ENCODE data around the gene NIBAN1.

- TF ChIP-seq, protein P1, sequence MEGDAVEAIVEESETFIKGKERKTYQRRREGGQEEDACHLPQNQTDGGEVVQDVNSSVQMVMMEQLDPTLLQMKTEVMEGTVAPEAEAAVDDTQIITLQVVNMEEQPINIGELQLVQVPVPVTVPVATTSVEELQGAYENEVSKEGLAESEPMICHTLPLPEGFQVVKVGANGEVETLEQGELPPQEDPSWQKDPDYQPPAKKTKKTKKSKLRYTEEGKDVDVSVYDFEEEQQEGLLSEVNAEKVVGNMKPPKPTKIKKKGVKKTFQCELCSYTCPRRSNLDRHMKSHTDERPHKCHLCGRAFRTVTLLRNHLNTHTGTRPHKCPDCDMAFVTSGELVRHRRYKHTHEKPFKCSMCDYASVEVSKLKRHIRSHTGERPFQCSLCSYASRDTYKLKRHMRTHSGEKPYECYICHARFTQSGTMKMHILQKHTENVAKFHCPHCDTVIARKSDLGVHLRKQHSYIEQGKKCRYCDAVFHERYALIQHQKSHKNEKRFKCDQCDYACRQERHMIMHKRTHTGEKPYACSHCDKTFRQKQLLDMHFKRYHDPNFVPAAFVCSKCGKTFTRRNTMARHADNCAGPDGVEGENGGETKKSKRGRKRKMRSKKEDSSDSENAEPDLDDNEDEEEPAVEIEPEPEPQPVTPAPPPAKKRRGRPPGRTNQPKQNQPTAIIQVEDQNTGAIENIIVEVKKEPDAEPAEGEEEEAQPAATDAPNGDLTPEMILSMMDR (IDR thresholded peaks at IDR 0.05): no peak
- TF ChIP-seq POLR2A (IDR thresholded peaks at IDR 0.05) (no peak), EP300 (IDR thresholded peaks at IDR 0.05) (no peak)
Measured at GRCh38 chr1:184935920-184936798, 38.1 kb downstream of the NIBAN1 start.

Measured in suprapubic skin (tissue), 3 donors.